Neural progenitor cell (in vitro differentiated cells): ENCODE results near the gene MAP3K2. TPM values are rescaled to one million over a fixed set of nuclear protein-coding genes. Genes with fewer than 3 reads are reported as not detected.

Source experiments
- DNase-seq: peaks from one replicate; pipeline ENCODE4 v3.0.0-alpha.2; 2016; ENCODE audit warnings: low spot score
- H2AFZ ChIP-seq: fragments of 200-600 bp; sonication (generic); replicated peaks from 2 replicates; pipeline ENCODE4 v1.6.1; 2016; ENCODE audit warnings: antibody characterized with exemption
- H3F3A ChIP-seq: fragments of 200-600 bp; sonication (generic); 2 replicates; pipeline ENCODE4 v1.6.1; 2016; ENCODE audit warnings: antibody characterized with exemption, low read depth
- H3K27ac ChIP-seq: fragments of 200-600 bp; sonication (generic); 2 replicates; pipeline ENCODE4 v1.5.1; 2016; ENCODE audit warnings: mild to moderate bottlenecking
- H3K27me3 ChIP-seq: fragments of 200-600 bp; sonication (generic); 2 replicates; pipeline ENCODE4 v1.6.1; 2016; ENCODE audit warnings: mild to moderate bottlenecking, moderate library complexity
- H3K36me3 ChIP-seq: fragments of 200-600 bp; sonication (generic); 2 replicates; pipeline ENCODE4 v1.5.1; 2016
- H3K4me1 ChIP-seq: fragments of 200-600 bp; sonication (generic); 2 replicates; pipeline ENCODE4 v1.6.1; 2016; ENCODE audit warnings: mixed run types
- H3K4me2 ChIP-seq: fragments of 200-600 bp; sonication (generic); 2 replicates; pipeline ENCODE4 v1.6.1; 2016
- H3K4me3 ChIP-seq: fragments of 200-600 bp; sonication (generic); 2 replicates; pipeline ENCODE4 v1.5.1; 2016
- H3K79me2 ChIP-seq: fragments of 200-600 bp; sonication (generic); 2 replicates; pipeline ENCODE4 v1.6.1; 2016; ENCODE audit warnings: low read depth
- H3K9ac ChIP-seq: fragments of 200-600 bp; sonication (generic); 2 replicates; pipeline ENCODE4 v1.6.1; 2016
- H3K9me3 ChIP-seq: fragments of 200-600 bp; sonication (generic); 2 replicates; pipeline ENCODE4 v1.5.1; 2016; ENCODE audit warnings: low read depth
- H4K20me1 ChIP-seq: fragments of 200-600 bp; sonication (generic); 2 replicates; pipeline ENCODE4 v1.6.1; 2016; ENCODE audit warnings: low read depth
- H3K27ac Mint-ChIP-seq: 3 replicates; pipeline ENCODE4 v1.8.0; 2021; ENCODE audit warnings: mixed read lengths
- H3K27me3 Mint-ChIP-seq: 2 replicates; pipeline ENCODE4 v1.8.0; 2022; ENCODE audit warnings: low read depth, mild to moderate bottlenecking, inconsistent platforms, moderate library complexity, mixed read lengths; ENCODE audit not compliant: insufficient read depth
- H3K36me3 Mint-ChIP-seq: 3 replicates; pipeline ENCODE4 v1.8.0; 2021; ENCODE audit warnings: mixed read lengths
- H3K4me1 Mint-ChIP-seq: 3 replicates; pipeline ENCODE4 v1.8.0; 2021; ENCODE audit warnings: mixed read lengths
- H3K4me3 Mint-ChIP-seq: 3 replicates; pipeline ENCODE4 v1.8.0; 2021; ENCODE audit warnings: mild to moderate bottlenecking, moderate library complexity, mixed read lengths
- H3K9me3 Mint-ChIP-seq: 3 replicates; pipeline ENCODE4 v1.8.0; 2020; ENCODE audit warnings: mixed read lengths
- EZH2 ChIP-seq: fragments of 200-600 bp; sonication (generic); IDR thresholded peaks from 2 replicates; pipeline ENCODE4 v1.6.1; 2017; ENCODE audit warnings: antibody characterized with exemption, mild to moderate bottlenecking, moderate library complexity
- EZH2phosphoT487 ChIP-seq: fragments of 200-600 bp; sonication (generic); IDR thresholded peaks from 2 replicates; pipeline ENCODE4 v1.6.1; 2017; ENCODE audit warnings: antibody characterized with exemption
- total RNA-seq: library from RNA; depleted of rRNA; stranded (reverse); fragments of >200 nt; gene quantifications from 2 replicates; pipeline ENCODE4 v1.2.3, GENCODE V29; 2015; ENCODE audit warnings: low replicate concordance
- TF ChIP-seq, protein P1 (sequence below): fragments of 200-600 bp; sonication (generic); IDR thresholded peaks from 2 replicates; pipeline ENCODE4 v1.5.1; 2017; ENCODE audit warnings: antibody characterized with exemption, mild to moderate bottlenecking

MAP3K2 gene
- total RNA-seq: 24.5 and 27.7 TPM in 2 replicates

- Histone ChIP-seq H2AFZ (peak within 1 kb of the TSS; percentile 99), H3K9ac (peak within 1 kb of the TSS; percentile 87), H3K4me1 (peaks cover 12% of the 10 kb centered on the region), H3K27me3 (peaks cover 10% of the 10 kb centered on the region), H3K4me3 (peak within 1 kb of the TSS; percentile 91), H3F3A (peaks cover 19% of the 10 kb centered on the region), H3K9me3 (no peaks in the 10 kb centered on the region), H3K79me2 (peaks cover 43% of the 10 kb centered on the region), H3K4me2 (peak within 1 kb of the TSS; percentile 93), H3K27ac (peak within 1 kb of the TSS; percentile 98), H4K20me1 (peaks cover 35% of the 10 kb centered on the region), H3K36me3 (no peaks in the 10 kb centered on the region)
- H3K9me3 Mint-ChIP-seq: no peaks in the 10 kb centered on the region
- H3K4me1 Mint-ChIP-seq: peaks cover 26% of the 10 kb centered on the region
- peak within 1 kb of the TSS; percentile 91 for H3K4me3 Mint-ChIP-seq
- TF ChIP-seq, protein P1, sequence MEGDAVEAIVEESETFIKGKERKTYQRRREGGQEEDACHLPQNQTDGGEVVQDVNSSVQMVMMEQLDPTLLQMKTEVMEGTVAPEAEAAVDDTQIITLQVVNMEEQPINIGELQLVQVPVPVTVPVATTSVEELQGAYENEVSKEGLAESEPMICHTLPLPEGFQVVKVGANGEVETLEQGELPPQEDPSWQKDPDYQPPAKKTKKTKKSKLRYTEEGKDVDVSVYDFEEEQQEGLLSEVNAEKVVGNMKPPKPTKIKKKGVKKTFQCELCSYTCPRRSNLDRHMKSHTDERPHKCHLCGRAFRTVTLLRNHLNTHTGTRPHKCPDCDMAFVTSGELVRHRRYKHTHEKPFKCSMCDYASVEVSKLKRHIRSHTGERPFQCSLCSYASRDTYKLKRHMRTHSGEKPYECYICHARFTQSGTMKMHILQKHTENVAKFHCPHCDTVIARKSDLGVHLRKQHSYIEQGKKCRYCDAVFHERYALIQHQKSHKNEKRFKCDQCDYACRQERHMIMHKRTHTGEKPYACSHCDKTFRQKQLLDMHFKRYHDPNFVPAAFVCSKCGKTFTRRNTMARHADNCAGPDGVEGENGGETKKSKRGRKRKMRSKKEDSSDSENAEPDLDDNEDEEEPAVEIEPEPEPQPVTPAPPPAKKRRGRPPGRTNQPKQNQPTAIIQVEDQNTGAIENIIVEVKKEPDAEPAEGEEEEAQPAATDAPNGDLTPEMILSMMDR: peak; percentile 7
- TF ChIP-seq EZH2: no peak
- no peaks in the 10 kb centered on the region for H3K27me3 Mint-ChIP-seq
- peak; percentile 98 for DNase-seq
- H3K36me3 Mint-ChIP-seq: peaks cover 9% of the 10 kb centered on the region
- peak within 1 kb of the TSS; percentile 47 for H3K27ac Mint-ChIP-seq
Observed at GRCh38 chr2:127387655-127388422, at the start of gene MAP3K2. Gene MAP3K2, minus strand, starts transcription at chr2:127387975. Its CDS starts 44,846 bp downstream, at chr2:127343129.

- no peaks in the 10 kb centered on the region for H3K27me3 ChIP-seq
- TF ChIP-seq, protein P1: no peak
- TF ChIP-seq EZH2: no peak
- TF ChIP-seq EZH2phosphoT487: no peak
- H3K4me1 ChIP-seq: peaks cover 14% of the 10 kb centered on the region
- H3K36me3 ChIP-seq: no peaks in the 10 kb centered on the region
- Mint-ChIP-seq H3K4me3 (no peak overlapping the region), H3K4me1 (peaks cover 11% of the 10 kb centered on the region), H3K27ac (no peak overlapping the region), H3K27me3 (no peaks in the 10 kb centered on the region), H3K36me3 (no peaks in the 10 kb centered on the region), H3K9me3 (peaks cover 12% of the 10 kb centered on the region)
- no peak overlapping the region for H3K4me3 ChIP-seq
- H3K4me2 ChIP-seq: no peak overlapping the region
- no peaks in the 10 kb centered on the region for H4K20me1 ChIP-seq
- no peaks in the 10 kb centered on the region for H3K79me2 ChIP-seq
- peak overlapping the region; percentile 81 for H2AFZ ChIP-seq
- H3K27ac ChIP-seq: no peak overlapping the region
- H3F3A ChIP-seq: peaks cover 14% of the 10 kb centered on the region
- H3K9ac ChIP-seq: no peak overlapping the region
- DNase-seq: no peak
- peaks cover 5% of the 10 kb centered on the region for H3K9me3 ChIP-seq
Observed at GRCh38 chr2:127437056-127437455, 49.3 kb upstream of the MAP3K2 start.

GRCh38 chr2:127434515-127434914 is 46.7 kb upstream of the MAP3K2 start:
- Histone ChIP-seq H3K4me1 (peaks cover 14% of the 10 kb centered on the region), H3K79me2 (no peaks in the 10 kb centered on the region), H2AFZ (no peak overlapping the region), H3K36me3 (no peaks in the 10 kb centered on the region), H3K9me3 (no peaks in the 10 kb centered on the region), H3K4me3 (no peak overlapping the region), H3K4me2 (no peak overlapping the region), H4K20me1 (no peaks in the 10 kb centered on the region), H3K27me3 (no peaks in the 10 kb centered on the region), H3K9ac (no peak overlapping the region), H3K27ac (no peak overlapping the region), H3F3A (peaks cover 14% of the 10 kb centered on the region)
- Mint-ChIP-seq H3K36me3 (no peaks in the 10 kb centered on the region), H3K27me3 (no peaks in the 10 kb centered on the region), H3K27ac (no peak overlapping the region), H3K4me1 (peaks cover 11% of the 10 kb centered on the region), H3K4me3 (no peak overlapping the region), H3K9me3 (peaks cover 3% of the 10 kb centered on the region)
- TF ChIP-seq EZH2phosphoT487 (no peak), EZH2 (no peak)
- TF ChIP-seq, protein P1: no peak
- no peak for DNase-seq
